BJ (cell line): ENCODE data around the gene RAB6A. TPM values are rescaled to one million over a fixed set of nuclear protein-coding genes. Genes with fewer than 3 reads are reported as not detected.

Experiments used
- CTCF ChIA-PET: fragments of 350-600 bp; formaldehyde crosslinking; extraction: SDS; loops from one replicate; lab custom pipeline; 2021; ENCODE audit warnings: antibody characterized with exemption, inconsistent platforms; lab: Yijun Ruan, JAX
- POLR2A ChIA-PET: fragments of 300-600 bp; sonication (Branson Sonifier 250); formaldehyde crosslinking; extraction: SDS; loops from one replicate; lab custom pipeline; 2021; ENCODE audit warnings: antibody characterized with exemption; lab: Charles Lee
- DNase-seq: peaks from one replicate; pipeline ENCODE4 v3.0.0-alpha.2; 2011; ENCODE audit warnings: low read depth
- H3K27me3 ChIP-seq: 2 replicates; pipeline ENCODE4 v1.6.0; 2011; ENCODE audit warnings: low read length; ENCODE audit not compliant: control insufficient read depth, insufficient read depth
- H3K36me3 ChIP-seq: 2 replicates; pipeline ENCODE4 v1.5.1; 2011; ENCODE audit warnings: low read length; ENCODE audit not compliant: control insufficient read depth, insufficient read depth
- H3K4me3 ChIP-seq: 2 replicates; pipeline ENCODE4 v1.5.1; 2011; ENCODE audit warnings: low read depth, mild to moderate bottlenecking, control low read depth, low read length
- polyA plus RNA-seq: library from polyadenylated mRNA; depleted of rRNA; stranded (reverse); fragments of >200 nt; gene quantifications from 2 replicates; pipeline ENCODE4 v1.2.3, GENCODE V29; 2011
- TF ChIP-seq, protein P1 (sequence below): IDR thresholded peaks from 2 replicates; pipeline ENCODE4 v1.5.1; 2011; ENCODE audit warnings: low read depth, mild to moderate bottlenecking, control low read depth, inconsistent platforms, low read length, moderate library complexity; ENCODE audit not compliant: insufficient read depth

The RAB6A gene
- polyA plus RNA-seq, 1 experiment, result 73.5 TPM

DNA sequence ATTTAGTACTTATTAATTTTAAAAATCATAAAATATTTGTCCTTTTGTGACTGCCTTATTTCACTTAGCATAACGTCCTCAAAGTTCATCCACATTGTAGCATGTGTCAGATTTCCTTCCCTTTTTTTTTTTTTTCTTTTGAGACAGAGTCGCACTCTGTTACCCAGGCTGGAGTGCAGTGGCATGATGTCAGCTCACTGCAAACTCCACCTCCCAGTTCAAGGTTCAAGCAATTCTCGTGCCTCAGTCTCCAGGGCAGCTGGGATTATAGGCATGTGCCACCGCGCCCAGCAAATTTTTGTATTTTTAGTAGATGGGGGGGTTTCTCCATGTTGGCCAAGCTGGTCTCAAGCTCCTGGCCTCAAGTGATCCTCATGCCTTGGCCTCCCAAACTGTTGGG, 10.6 kb downstream of the RAB6A start:
- Histone ChIP-seq H3K4me3 (no peak overlapping the region), H3K27me3 (no peaks in the 10 kb centered on the region), H3K36me3 (peaks cover 2% of the 10 kb centered on the region)
- ChIA-PET CTCF (interaction anchor here (1.1 kb wide), 1 partner anchor 9 kb away, joined by 3 read pairs; no protein-coding TSS in a partner anchor), POLR2A (no interaction called here)
- no peak for DNase-seq
- TF ChIP-seq, protein P1, sequence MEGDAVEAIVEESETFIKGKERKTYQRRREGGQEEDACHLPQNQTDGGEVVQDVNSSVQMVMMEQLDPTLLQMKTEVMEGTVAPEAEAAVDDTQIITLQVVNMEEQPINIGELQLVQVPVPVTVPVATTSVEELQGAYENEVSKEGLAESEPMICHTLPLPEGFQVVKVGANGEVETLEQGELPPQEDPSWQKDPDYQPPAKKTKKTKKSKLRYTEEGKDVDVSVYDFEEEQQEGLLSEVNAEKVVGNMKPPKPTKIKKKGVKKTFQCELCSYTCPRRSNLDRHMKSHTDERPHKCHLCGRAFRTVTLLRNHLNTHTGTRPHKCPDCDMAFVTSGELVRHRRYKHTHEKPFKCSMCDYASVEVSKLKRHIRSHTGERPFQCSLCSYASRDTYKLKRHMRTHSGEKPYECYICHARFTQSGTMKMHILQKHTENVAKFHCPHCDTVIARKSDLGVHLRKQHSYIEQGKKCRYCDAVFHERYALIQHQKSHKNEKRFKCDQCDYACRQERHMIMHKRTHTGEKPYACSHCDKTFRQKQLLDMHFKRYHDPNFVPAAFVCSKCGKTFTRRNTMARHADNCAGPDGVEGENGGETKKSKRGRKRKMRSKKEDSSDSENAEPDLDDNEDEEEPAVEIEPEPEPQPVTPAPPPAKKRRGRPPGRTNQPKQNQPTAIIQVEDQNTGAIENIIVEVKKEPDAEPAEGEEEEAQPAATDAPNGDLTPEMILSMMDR, result no peak

- ChIA-PET POLR2A (no interaction called here), CTCF (interaction anchor here (1.1 kb wide), 1 partner anchor 8 kb away, joined by 3 read pairs; no protein-coding TSS in a partner anchor)
- TF ChIP-seq, protein P1, result no peak
- no peak for DNase-seq
- Histone ChIP-seq H3K27me3 (no peaks in the 10 kb centered on the region), H3K4me3 (no peak overlapping the region), H3K36me3 (peaks cover 2% of the 10 kb centered on the region)
These were observed 11.8 kb downstream of the RAB6A start for GRCh38 chr11:73749118-73749517.

- ChIA-PET POLR2A (no interaction called here), CTCF (no interaction called here)
- Histone ChIP-seq H3K36me3 (peaks cover 2% of the 10 kb centered on the region), H3K27me3 (no peaks in the 10 kb centered on the region), H3K4me3 (no peak overlapping the region)
- TF ChIP-seq, protein P1, result no peak
- no peak for DNase-seq
These were observed 12.6 kb downstream of the RAB6A start for GRCh38 chr11:73748300-73748699.

DNA sequence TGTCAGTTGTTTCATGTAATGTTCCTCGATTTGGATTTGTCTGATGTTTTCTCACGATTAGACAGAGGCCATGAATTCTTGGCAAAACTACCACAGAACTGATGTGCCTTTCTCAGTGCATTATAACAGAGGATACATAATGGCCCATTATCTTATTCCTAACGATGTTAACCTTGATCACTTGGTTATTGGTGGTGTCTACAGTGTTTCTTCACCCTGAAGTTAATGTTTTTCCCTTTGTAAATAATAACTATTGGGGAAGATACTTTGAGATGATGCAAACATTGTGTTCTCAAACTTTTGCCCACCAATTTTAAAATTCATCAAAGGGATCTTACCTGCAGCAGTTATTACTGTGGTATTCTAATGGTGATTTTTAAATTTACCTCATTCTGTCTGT, 13.1 kb downstream of the RAB6A start:
- H3K27me3 ChIP-seq, result no peaks in the 10 kb centered on the region
- H3K4me3 ChIP-seq, result no peak overlapping the region
- ChIA-PET CTCF (no interaction called here), POLR2A (no interaction called here)
- DNase-seq, result no peak
- no peaks in the 10 kb centered on the region for H3K36me3 ChIP-seq
- TF ChIP-seq, protein P1, result no peak

GRCh38 chr11:73746701-73747100, 14.2 kb downstream of the RAB6A start:
- H3K27me3 ChIP-seq, result no peaks in the 10 kb centered on the region
- CTCF ChIA-PET, result no interaction called here
- POLR2A ChIA-PET, result no interaction called here
- H3K4me3 ChIP-seq, result no peak overlapping the region
- TF ChIP-seq, protein P1, result no peak
- no peak for DNase-seq
- H3K36me3 ChIP-seq, result no peaks in the 10 kb centered on the region
